UCSD-AML1 (cell line): ENCODE data around the gene BRD1.

Experiments
- DNase-seq: peaks from one replicate; lab custom pipeline; 2025; ENCODE audit not compliant: unreplicated experiment; lab: John Stamatoyannopoulos, UW

BRD1 gene

GRCh38 chr22:49803737-49804375 lies 23.8 kb downstream of the BRD1 start:
- DNase-seq = no peak

GRCh38 chr22:49803134-49803533 lies 24.5 kb downstream of the BRD1 start:
- DNase-seq = no peak

- no peak for DNase-seq
Measured at GRCh38 chr22:49801391-49802060, 26.1 kb downstream of the BRD1 start.

- no peak for DNase-seq
Measured at GRCh38 chr22:49800408-49801238, 27.1 kb downstream of the BRD1 start.

- no peak for DNase-seq
Measured at GRCh38 chr22:49799431-49800075, 28.1 kb downstream of the BRD1 start.

GRCh38 chr22:49798486-49799151 lies 29.1 kb downstream of the BRD1 start:
- DNase-seq = no peak

GRCh38 chr22:49797706-49798105 lies 30.0 kb downstream of the BRD1 start:
- DNase-seq = no peak

GRCh38 chr22:49796596-49797270 lies 30.9 kb downstream of the BRD1 start:
- DNase-seq = no peak

- no peak for DNase-seq
Measured at GRCh38 chr22:49795521-49795920, 32.2 kb downstream of the BRD1 start.

- no peak for DNase-seq
Measured at GRCh38 chr22:49793871-49794270, 33.8 kb downstream of the BRD1 start.

GRCh38 chr22:49793296-49793695 lies 34.4 kb downstream of the BRD1 start:
- no peak for DNase-seq

- no peak for DNase-seq
Measured at GRCh38 chr22:49792107-49792506, 35.6 kb downstream of the BRD1 start.

GRCh38 chr22:49791682-49792081 lies 36.0 kb downstream of the BRD1 start:
- no peak for DNase-seq

GRCh38 chr22:49790912-49791311 lies 36.8 kb downstream of the BRD1 start:
- DNase-seq = no peak

- DNase-seq = peak; percentile 27
Measured at GRCh38 chr22:49789289-49790141, 38.2 kb downstream of the BRD1 start.

GRCh38 chr22:49788504-49788903 lies 39.2 kb downstream of the BRD1 start:
- DNase-seq = no peak

- no peak for DNase-seq
Measured at GRCh38 chr22:49787861-49788260, 39.8 kb downstream of the BRD1 start.

GRCh38 chr22:49786976-49787706 lies 40.5 kb downstream of the BRD1 start:
- no peak for DNase-seq
